HepG2 (cell line): ENCODE measurements around the gene BCAN. TPM values are rescaled to one million over a fixed set of nuclear protein-coding genes. Genes with fewer than 3 reads are reported as not detected.

Experiments used
- ARNTL ChIP-seq: sonication (generic); formaldehyde crosslinking; IDR thresholded peaks from 2 replicates; pipeline ENCODE4 v1.4.0; 2020; ENCODE audit warnings: mild to moderate bottlenecking, missing genetic modification reagents
- CBFB ChIP-seq: sonication (generic); formaldehyde crosslinking; IDR thresholded peaks from 2 replicates; pipeline ENCODE4 v1.4.0; 2020; ENCODE audit warnings: missing genetic modification reagents
- FOXO1 ChIP-seq: sonication (generic); formaldehyde crosslinking; IDR thresholded peaks from 2 replicates; pipeline ENCODE4 v1.4.0; 2020; ENCODE audit warnings: missing genetic modification reagents
- LCORL ChIP-seq, 2 experiments: fragments of 450-650 bp in 1 of 2; sonication (generic) in 1 of 2; formaldehyde crosslinking in 1 of 2; IDR thresholded peaks; 2 replicates each; pipeline versions ENCODE4 v1.5.0 to v1.6.1; 2017 to 2020; ENCODE audit warnings: antibody characterized with exemption in 1 of 2, missing genetic modification reagents in 1 of 2
- POLR2AphosphoS2 ChIP-seq: IDR thresholded peaks from 2 replicates; pipeline ENCODE4 v1.6.1; 2011; ENCODE audit warnings: low read depth, low read length, improper control_type of control experiment
- REXO4 ChIP-seq: sonication (generic); formaldehyde crosslinking; IDR thresholded peaks from 2 replicates; pipeline ENCODE4 v1.8.0; 2022; ENCODE audit warnings: missing genetic modification reagents, mild to moderate bottlenecking, borderline replicate concordance
- RXRB ChIP-seq: IDR thresholded peaks from 2 replicates; pipeline ENCODE4 v1.6.1; 2016; ENCODE audit warnings: borderline replicate concordance, missing genetic modification reagents, missing compliant biosample characterization
- SMC3 ChIP-seq: IDR thresholded peaks from 2 replicates; pipeline ENCODE4 v1.6.1; 2011; ENCODE audit warnings: low read length, improper control_type of control experiment
- SRSF1 ChIP-seq: fragments of 200-400 bp; formaldehyde crosslinking; optimal IDR thresholded peaks from 2 replicates; pipeline ENCODE3; 2017; ENCODE audit warnings: mild to moderate bottlenecking, low read depth, low read length, moderate library complexity
- WIZ ChIP-seq: sonication (generic); formaldehyde crosslinking; IDR thresholded peaks from 2 replicates; pipeline ENCODE4 v1.5.1; 2020; ENCODE audit warnings: mild to moderate bottlenecking, missing genetic modification reagents
- ZIK1 ChIP-seq: sonication (generic); formaldehyde crosslinking; IDR thresholded peaks from 2 replicates; pipeline ENCODE4 v1.5.0; 2020; ENCODE audit warnings: mild to moderate bottlenecking, low read depth, missing genetic modification reagents, borderline replicate concordance
- ZNF30 ChIP-seq: sonication (generic); formaldehyde crosslinking; IDR thresholded peaks from 2 replicates; pipeline ENCODE4 v1.5.0; 2020; ENCODE audit warnings: mild to moderate bottlenecking, missing genetic modification reagents
- ZNF737 ChIP-seq: sonication (generic); formaldehyde crosslinking; IDR thresholded peaks from 2 replicates; pipeline ENCODE4 v1.5.0; 2020; ENCODE audit warnings: missing genetic modification reagents, mild to moderate bottlenecking, borderline replicate concordance
- ZNF83 ChIP-seq: sonication (generic); formaldehyde crosslinking; IDR thresholded peaks from 2 replicates; pipeline ENCODE4 v1.4.0; 2020; ENCODE audit warnings: missing genetic modification reagents, mild to moderate bottlenecking, borderline replicate concordance
- ZNF839 ChIP-seq: sonication (generic); formaldehyde crosslinking; IDR thresholded peaks from 2 replicates; pipeline ENCODE4 v1.4.0; 2020; ENCODE audit warnings: missing genetic modification reagents, mild to moderate bottlenecking, borderline replicate concordance
- polyA plus RNA-seq, 8 experiments: library from polyadenylated mRNA; depleted of rRNA in 3 of 8; stranded (reverse) in 7 of 8; unstranded in 1 of 8; fragments of >200 nt; fragmentation: Illumina TruSeq in 4 of 8; extraction: Trizol in 4 of 8; gene quantifications; 2 replicates each; pipeline versions ENCODE4 v1.2.1 to v1.2.3, GENCODE V29; 2011 to 2016; ENCODE audit warnings: low read depth in 4 of 8, missing spikeins in 1 of 8, mixed read lengths in 1 of 8; ENCODE audit not compliant: insufficient read depth in 1 of 8
- total RNA-seq, 5 experiments: library from RNA; depleted of rRNA; stranded (reverse); fragments of >200 nt; fragmentation: Illumina TruSeq; extraction: Trizol; gene quantifications; 2 replicates each; pipeline ENCODE4 v1.2.3, GENCODE V29; 2016; ENCODE audit warnings: low read depth in 1 of 5
- TF ChIP-seq, protein P1 (sequence below): sonication (generic); formaldehyde crosslinking; IDR thresholded peaks from 2 replicates; pipeline ENCODE4 v1.5.0; 2020; ENCODE audit warnings: mild to moderate bottlenecking, missing genetic modification reagents, moderate library complexity
- TF ChIP-seq, protein P2 (sequence below): sonication (generic); formaldehyde crosslinking; IDR thresholded peaks from 2 replicates; pipeline ENCODE4 v1.4.0; 2020; ENCODE audit warnings: missing genetic modification reagents
- TF ChIP-seq, protein P3 (sequence below): sonication (generic); formaldehyde crosslinking; IDR thresholded peaks from 2 replicates; pipeline ENCODE4 v1.5.0; 2020; ENCODE audit warnings: mild to moderate bottlenecking, missing genetic modification reagents
- TF ChIP-seq, protein P4 (sequence below): sonication (generic); formaldehyde crosslinking; conservative IDR thresholded peaks from 2 replicates; pipeline ENCODE4 v1.8.0; 2022; ENCODE audit warnings: mild to moderate bottlenecking, moderate library complexity, missing genetic modification reagents

BCAN gene
- total and polyA plus RNA-seq, 2 of the 13 experiments (the other 11 are each of a cell fraction or from before 2014, with no cell fraction given), result not detected

DNA sequence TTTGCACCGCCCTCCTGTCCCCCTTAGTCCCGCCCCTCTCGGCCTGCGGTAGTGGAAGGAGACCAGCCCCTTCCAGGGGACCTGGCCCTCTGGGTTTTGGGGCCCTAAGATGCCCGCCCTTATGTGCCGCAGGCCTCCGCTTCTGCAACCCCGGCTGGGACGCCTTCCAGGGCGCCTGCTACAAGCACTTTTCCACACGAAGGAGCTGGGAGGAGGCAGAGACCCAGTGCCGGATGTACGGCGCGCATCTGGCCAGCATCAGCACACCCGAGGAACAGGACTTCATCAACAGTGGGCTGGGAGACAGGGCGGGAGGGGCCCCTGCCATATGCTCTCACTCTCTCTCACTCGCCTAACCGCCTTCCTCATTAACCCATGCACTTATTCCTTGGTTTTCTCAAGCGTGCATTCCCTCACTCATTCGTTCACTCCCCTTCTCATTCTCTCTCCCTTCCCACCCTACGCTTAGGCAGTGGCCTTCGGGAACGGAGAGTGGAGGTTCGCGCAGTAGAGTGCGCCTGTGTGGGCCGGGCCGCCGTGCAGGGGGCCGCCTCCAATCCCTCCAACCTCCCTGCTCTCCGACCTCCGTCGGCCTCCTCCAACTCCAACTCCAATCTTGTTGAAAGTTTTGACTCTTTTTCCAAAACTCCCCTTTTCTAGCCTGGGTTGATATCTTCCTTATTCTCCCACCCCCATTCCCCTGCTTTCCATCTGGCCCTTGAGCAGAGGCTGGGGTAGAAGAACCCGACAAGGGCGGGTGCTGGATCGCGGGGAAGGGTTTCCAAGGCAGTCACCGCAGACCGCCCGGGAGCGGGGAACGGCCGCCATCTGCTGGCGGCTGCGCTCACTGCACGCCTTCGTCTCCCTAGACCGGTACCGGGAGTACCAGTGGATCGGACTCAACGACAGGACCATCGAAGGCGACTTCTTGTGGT, 15.2 kb downstream of the BCAN start (continued):
- TF ChIP-seq, protein P1, sequence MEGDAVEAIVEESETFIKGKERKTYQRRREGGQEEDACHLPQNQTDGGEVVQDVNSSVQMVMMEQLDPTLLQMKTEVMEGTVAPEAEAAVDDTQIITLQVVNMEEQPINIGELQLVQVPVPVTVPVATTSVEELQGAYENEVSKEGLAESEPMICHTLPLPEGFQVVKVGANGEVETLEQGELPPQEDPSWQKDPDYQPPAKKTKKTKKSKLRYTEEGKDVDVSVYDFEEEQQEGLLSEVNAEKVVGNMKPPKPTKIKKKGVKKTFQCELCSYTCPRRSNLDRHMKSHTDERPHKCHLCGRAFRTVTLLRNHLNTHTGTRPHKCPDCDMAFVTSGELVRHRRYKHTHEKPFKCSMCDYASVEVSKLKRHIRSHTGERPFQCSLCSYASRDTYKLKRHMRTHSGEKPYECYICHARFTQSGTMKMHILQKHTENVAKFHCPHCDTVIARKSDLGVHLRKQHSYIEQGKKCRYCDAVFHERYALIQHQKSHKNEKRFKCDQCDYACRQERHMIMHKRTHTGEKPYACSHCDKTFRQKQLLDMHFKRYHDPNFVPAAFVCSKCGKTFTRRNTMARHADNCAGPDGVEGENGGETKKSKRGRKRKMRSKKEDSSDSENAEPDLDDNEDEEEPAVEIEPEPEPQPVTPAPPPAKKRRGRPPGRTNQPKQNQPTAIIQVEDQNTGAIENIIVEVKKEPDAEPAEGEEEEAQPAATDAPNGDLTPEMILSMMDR (CRISPR knock-in tag), result peak; percentile 93
- TF ChIP-seq, protein P2, sequence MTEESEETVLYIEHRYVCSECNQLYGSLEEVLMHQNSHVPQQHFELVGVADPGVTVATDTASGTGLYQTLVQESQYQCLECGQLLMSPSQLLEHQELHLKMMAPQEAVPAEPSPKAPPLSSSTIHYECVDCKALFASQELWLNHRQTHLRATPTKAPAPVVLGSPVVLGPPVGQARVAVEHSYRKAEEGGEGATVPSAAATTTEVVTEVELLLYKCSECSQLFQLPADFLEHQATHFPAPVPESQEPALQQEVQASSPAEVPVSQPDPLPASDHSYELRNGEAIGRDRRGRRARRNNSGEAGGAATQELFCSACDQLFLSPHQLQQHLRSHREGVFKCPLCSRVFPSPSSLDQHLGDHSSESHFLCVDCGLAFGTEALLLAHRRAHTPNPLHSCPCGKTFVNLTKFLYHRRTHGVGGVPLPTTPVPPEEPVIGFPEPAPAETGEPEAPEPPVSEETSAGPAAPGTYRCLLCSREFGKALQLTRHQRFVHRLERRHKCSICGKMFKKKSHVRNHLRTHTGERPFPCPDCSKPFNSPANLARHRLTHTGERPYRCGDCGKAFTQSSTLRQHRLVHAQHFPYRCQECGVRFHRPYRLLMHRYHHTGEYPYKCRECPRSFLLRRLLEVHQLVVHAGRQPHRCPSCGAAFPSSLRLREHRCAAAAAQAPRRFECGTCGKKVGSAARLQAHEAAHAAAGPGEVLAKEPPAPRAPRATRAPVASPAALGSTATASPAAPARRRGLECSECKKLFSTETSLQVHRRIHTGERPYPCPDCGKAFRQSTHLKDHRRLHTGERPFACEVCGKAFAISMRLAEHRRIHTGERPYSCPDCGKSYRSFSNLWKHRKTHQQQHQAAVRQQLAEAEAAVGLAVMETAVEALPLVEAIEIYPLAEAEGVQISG, result no peak
- TF ChIP-seq ARNTL (CRISPR knock-in tag) (no peak), RXRB (no peak), WIZ (CRISPR knock-in tag) (no peak), FOXO1 (CRISPR knock-in tag) (no peak), ZIK1 (CRISPR knock-in tag) (no peak), LCORL (IDR thresholded peaks at IDR 0.05) (no peak), LCORL (CRISPR knock-in tag; IDR thresholded peaks at IDR 0.05) (no peak), REXO4 (CRISPR knock-in tag) (no peak), ZNF737 (CRISPR knock-in tag) (no peak), ZNF839 (CRISPR knock-in tag) (no peak), ZNF30 (CRISPR knock-in tag) (no peak), ZNF83 (CRISPR knock-in tag) (no peak), SMC3 (no peak), POLR2AphosphoS2 (no peak), CBFB (CRISPR knock-in tag) (0 out of 2 replicates have a peak, but pooled peaks have one; percentile 37), SRSF1 (peak; percentile 32)
- TF ChIP-seq, protein P3, sequence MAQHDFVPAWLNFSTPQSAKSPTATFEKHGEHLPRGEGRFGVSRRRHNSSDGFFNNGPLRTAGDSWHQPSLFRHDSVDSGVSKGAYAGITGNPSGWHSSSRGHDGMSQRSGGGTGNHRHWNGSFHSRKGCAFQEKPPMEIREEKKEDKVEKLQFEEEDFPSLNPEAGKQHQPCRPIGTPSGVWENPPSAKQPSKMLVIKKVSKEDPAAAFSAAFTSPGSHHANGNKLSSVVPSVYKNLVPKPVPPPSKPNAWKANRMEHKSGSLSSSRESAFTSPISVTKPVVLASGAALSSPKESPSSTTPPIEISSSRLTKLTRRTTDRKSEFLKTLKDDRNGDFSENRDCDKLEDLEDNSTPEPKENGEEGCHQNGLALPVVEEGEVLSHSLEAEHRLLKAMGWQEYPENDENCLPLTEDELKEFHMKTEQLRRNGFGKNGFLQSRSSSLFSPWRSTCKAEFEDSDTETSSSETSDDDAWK (CRISPR knock-in tag), result no peak
- TF ChIP-seq, protein P4, sequence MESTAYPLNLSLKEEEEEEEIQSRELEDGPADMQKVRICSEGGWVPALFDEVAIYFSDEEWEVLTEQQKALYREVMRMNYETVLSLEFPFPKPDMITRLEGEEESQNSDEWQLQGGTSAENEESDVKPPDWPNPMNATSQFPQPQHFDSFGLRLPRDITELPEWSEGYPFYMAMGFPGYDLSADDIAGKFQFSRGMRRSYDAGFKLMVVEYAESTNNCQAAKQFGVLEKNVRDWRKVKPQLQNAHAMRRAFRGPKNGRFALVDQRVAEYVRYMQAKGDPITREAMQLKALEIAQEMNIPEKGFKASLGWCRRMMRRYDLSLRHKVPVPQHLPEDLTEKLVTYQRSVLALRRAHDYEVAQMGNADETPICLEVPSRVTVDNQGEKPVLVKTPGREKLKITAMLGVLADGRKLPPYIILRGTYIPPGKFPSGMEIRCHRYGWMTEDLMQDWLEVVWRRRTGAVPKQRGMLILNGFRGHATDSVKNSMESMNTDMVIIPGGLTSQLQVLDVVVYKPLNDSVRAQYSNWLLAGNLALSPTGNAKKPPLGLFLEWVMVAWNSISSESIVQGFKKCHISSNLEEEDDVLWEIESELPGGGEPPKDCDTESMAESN (CRISPR knock-in tag), result peak; percentile 51; the same call in 1 of the 2 replicates
